PFSK-1 (cell line): ENCODE measurements around the gene TRIM10.

ENCODE experiments used
- POLR2AphosphoS5 ChIP-seq: IDR thresholded peaks from 2 replicates; pipeline ENCODE4 v1.6.1; 2012; ENCODE audit warnings: low read depth, mild to moderate bottlenecking, control low read depth, low read length, moderate library complexity
- REST ChIP-seq, 2 experiments: IDR thresholded peaks; 2 replicates each; pipeline versions ENCODE4 v1.6.1 to v1.8.0; 2011 to 2012; ENCODE audit warnings: low read depth in 2 of 2, low read length in 2 of 2, control low read depth in 1 of 2, inconsistent platforms in 1 of 2, mild to moderate bottlenecking in 1 of 2, moderate library complexity in 1 of 2; ENCODE audit not compliant: insufficient read depth in 1 of 2
- TAF1 ChIP-seq: IDR thresholded peaks from 2 replicates; pipeline ENCODE4 v1.6.1; 2012; ENCODE audit warnings: low read length, control low read depth, borderline replicate concordance; ENCODE audit not compliant: insufficient read depth

GRCh38 chr6:30163918-30164654 lies 3.1 kb upstream of the TRIM10 start:
- no peak for TF ChIP-seq TAF1
- TF ChIP-seq POLR2AphosphoS5, result no peak
- no peak for TF ChIP-seq REST (IDR thresholded peaks at IDR 0.05; ENCODE audit: insufficient read depth in 1 of 2, low read depth in 2 of 2, low read length in 2 of 2)
